GM19328 (cell line): Measurements from ENCODE around the gene APIP.

Source experiments
- ATAC-seq: cut with Tn5 transposase; IDR thresholded peaks from one replicate; pipeline ENCODE4 v1.9.1; 2021; ENCODE audit warnings: mild to moderate bottlenecking, moderate library complexity; ENCODE audit not compliant: unreplicated experiment

APIP gene

DNA sequence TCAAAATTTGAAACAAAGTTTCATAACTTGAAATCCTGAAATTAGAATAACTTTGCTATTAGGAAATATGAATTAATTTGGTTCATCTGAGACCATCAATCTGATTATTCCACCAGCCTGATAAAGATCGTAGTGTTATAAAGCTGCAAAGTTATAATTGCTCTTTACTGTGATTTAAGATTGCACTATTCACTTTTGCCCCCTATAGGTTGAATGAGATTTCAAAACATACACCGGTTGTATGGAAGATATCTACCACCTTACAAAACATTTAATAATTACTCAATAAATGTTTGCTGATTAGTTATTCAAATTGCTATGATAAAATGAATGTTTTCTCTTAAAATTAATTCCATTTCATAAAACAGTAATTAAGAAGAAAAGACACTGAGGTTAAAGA, 26.1 kb downstream of the APIP start:
- no peak for ATAC-seq

DNA sequence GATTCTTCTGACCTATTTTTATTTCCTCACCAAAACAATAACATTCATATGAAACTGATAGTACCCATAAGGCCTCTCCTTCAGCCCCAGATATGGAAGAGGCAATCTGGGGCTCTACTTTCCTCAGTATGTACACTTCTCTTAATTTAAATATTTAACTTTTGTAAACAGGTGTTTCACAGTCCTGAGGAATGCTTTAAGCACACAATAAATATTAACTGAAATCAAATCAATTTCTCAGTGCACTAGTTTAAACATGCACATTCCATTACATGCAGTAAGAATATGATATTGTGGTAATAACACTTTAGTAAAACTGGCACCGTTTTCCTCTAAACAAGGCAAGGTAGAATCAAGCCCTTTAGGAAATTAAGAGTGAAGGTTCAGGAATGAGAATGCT, 28.9 kb downstream of the APIP start:
- no peak for ATAC-seq

DNA sequence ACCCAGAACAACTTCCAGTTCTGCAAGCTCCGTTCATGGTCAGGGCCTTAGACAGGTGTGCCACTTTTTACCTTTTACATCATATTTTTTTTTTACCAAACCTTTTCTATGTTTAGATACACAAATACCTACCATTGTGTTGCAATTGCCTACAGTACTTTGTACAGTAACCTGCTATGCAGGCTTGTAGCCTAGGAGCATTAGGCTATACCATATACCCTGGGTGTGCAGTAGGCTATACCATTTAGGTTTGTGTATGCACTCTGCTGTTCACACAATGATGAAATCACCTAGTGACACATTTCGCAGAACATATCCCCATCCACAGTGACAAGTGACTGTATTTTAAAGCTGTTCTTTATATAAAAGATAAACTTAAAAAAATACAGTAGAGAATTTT, 29.6 kb downstream of the APIP start:
- no peak for ATAC-seq

GRCh38 chr11:34881900-34882299, 34.3 kb downstream of the APIP start:
- ATAC-seq, result no peak

GRCh38 chr11:34877375-34877975, 38.7 kb downstream of the APIP start:
- ATAC-seq, result no peak

GRCh38 chr11:34874202-34874601, 42.0 kb downstream of the APIP start:
- ATAC-seq, result no peak

DNA sequence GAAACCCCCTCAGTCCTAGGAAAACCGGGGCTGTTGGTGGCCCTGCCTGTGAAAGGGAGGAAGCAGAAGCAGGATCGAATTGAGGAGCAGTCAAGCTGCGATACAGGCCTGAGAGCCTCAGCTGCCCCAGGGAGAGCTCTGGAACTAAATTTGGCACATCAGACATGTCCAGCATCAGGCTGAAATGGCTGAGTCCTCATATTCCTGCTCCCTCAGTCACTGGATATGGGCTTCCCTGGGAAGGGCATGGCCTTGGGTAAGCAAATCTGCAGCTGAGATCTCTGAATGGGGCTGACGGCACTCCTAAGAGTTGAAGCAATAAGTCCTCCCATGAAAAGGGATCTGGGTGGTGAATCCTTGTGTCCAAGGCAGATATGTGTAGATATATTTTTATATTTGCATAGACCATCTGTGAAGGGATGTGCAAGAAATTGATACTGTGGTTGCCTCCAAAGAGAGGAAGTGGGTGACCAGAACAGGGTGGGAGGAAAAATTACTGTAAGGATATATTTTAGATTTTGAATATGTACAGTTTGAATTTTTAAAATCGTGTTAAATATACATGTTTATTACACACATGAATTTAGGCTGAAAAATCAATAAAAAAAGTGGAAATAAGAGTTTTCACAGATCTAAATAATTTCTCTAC, 45.5 kb downstream of the APIP start:
- ATAC-seq, result no peak

GRCh38 chr11:34869425-34869824, 46.8 kb downstream of the APIP start:
- ATAC-seq, result no peak

GRCh38 chr11:34866375-34866774, 49.8 kb downstream of the APIP start:
- no peak for ATAC-seq

- no peak for ATAC-seq
Observed at GRCh38 chr11:34865261-34865660, 50.9 kb downstream of the APIP start.

DNA sequence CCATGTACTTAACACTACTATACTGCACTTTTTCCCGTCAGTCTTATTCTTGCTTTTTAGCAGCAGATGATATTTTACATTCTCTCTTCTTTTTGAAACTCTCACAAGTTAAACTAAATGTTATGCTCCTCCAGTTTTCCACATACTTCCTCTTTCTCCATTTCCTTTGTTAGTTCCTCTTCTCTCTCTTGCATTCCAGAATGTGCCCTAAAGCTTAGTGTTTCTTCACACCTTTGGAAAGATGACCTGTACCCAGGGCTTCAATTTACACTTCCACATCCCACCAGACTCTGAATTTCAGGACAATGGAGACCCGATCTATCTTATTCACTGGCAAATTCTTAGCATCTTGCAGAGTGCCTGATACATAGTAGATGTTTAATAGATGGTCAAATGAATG, 51.8 kb downstream of the APIP start:
- no peak for ATAC-seq

DNA sequence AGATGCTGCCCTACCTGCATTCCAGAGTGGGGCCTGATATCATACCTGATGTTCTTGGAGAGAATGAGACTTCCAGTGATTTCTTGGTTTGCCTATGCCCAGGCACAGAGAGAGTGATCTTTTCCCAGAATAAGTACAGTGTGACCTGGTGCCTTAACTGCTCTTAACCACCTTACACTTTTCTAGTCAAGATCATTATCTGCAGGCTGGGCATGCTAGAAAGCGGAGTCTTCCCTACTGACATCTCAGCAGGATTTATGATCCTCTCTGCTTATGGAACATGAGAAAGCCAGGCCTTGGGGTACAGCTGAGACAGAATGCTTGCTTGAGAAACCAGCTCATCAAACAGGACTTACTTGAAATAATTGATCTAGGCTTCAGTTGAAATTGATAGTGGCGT, 53.1 kb downstream of the APIP start:
- no peak for ATAC-seq

DNA sequence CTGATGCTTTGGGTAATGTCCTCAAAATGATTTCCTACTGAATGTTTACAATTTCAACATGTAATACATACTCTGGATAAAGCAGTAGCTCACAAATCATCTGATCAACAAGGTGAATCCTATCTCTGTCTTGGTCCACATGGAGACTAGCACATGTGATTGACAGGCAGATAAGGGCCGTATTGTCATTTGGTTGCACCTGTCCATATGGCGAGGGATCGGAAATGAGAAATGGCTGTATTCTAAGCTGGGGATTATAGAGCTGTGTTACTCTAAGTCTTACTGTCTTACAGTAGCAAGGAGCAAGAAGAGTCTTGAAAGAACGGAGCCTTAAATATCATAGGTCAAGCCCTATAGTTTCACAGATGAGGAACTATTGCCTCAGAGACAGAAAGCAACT, 55.7 kb downstream of the APIP start:
- ATAC-seq, result no peak

- no peak for ATAC-seq
Observed at GRCh38 chr11:34860034-34860433, 56.1 kb downstream of the APIP start.

GRCh38 chr11:34859496-34859895, 56.7 kb downstream of the APIP start:
- no peak for ATAC-seq

DNA sequence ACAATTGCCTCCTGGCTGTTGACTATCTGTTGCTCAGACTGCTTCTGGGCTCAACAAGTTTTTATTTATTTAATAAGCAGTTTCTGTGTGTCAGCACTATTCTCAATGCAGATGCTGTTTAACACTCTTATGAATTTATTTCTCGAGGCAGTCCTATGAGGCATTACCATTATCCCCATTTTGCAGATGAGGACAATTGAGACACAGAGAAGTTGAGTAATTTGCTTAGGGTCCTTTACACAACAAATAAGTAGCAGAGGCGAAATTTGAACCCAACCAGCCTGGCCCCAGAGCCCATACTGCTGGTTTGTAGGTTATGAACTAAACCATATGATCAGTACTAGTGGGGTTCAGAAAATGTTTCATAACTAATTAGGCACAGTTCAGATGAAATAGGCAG, 58.7 kb downstream of the APIP start:
- ATAC-seq, result no peak

GRCh38 chr11:34856251-34856650, 59.9 kb downstream of the APIP start:
- no peak for ATAC-seq

- no peak for ATAC-seq
Observed at GRCh38 chr11:34855754-34856095, 60.5 kb downstream of the APIP start.

DNA sequence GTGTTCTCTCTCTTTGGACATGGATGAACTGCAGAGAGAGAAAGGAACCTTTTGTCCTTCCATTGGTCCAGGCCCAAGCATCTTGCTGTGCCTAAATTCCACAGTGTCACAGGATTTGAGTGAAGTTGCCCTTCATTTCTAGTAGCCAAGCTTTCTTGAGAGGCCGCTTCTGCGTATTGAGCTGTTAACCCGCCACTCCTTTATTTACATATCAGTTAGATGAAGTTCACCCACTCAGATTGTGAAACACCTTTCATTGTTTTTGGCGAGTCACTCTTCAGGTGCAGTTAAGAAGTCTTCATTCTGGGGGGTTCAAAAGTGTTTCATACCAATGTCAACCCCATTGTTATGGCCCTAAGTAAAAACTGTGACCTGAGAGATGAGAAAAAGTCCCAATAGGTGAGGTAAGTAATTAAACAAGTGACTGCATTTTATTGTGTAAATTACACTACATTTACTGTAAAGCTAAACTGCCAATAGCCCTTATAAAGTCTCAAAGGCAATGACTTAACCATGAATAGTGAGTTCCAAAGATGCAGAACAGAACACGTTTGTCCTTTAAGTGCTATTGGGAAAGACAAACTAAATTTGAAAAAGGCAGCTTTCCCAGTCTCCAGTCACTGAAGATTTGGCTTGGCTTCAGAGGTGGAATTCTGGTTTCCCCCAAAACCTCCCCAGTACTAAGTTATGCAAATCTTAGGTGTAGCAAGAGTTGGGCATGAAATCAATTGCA, 61.0 kb downstream of the APIP start:
- no peak for ATAC-seq

- no peak for ATAC-seq
Observed at GRCh38 chr11:34851916-34852315, 64.3 kb downstream of the APIP start.

GRCh38 chr11:34850334-34850733, 65.8 kb downstream of the APIP start:
- ATAC-seq, result no peak

GRCh38 chr11:34846467-34846866, 69.7 kb downstream of the APIP start:
- no peak for ATAC-seq
